Measurements from ENCODE around the gene GJD4. TPM values are rescaled to one million over a fixed set of nuclear protein-coding genes. Genes with fewer than 3 reads are reported as not detected.

The GJD4 gene
- total RNA-seq, 2 donors from 2014 or later = not detected

- H3K27me3 Mint-ChIP-seq = no peaks in the 10 kb centered on the region
- peaks cover 0 to 4% of the 10 kb centered on the region in 2 donors for H3K4me1 Mint-ChIP-seq (ENCODE audit: low read depth in 2 of 2)
- H3K27ac Mint-ChIP-seq = no peak overlapping the region
- DNase-seq (ENCODE audit: low spot score) = no peak
- H3K4me3 Mint-ChIP-seq = no peak overlapping the region
- ATAC-seq = no peak
- H3K9me3 Mint-ChIP-seq = no peaks in the 10 kb centered on the region
- peaks cover 9% of the 10 kb centered on the region for H3K36me3 Mint-ChIP-seq
Observed at GRCh38 chr10:35570397-35570796, 34.7 kb upstream of the GJD4 start.

- no peak overlapping the region for H3K27ac Mint-ChIP-seq
- ATAC-seq (no peak), DNase-seq (ENCODE audit: low spot score) (no peak)
- H3K36me3 Mint-ChIP-seq = peaks cover 12% of the 10 kb centered on the region
- no peaks in the 10 kb centered on the region for H3K9me3 Mint-ChIP-seq
- peaks cover 0 to 6% of the 10 kb centered on the region in 2 donors for H3K4me1 Mint-ChIP-seq (ENCODE audit: low read depth in 2 of 2)
- no peak overlapping the region for H3K4me3 Mint-ChIP-seq
- H3K27me3 Mint-ChIP-seq = no peaks in the 10 kb centered on the region
Observed at GRCh38 chr10:35572583-35572982, 32.6 kb upstream of the GJD4 start.

GRCh38 chr10:35573796-35574195 is 31.3 kb upstream of the GJD4 start:
- Mint-ChIP-seq H3K27ac (peak overlapping the region in 1 of 2 donors; percentile 38), H3K27me3 (no peaks in the 10 kb centered on the region), H3K4me3 (no peak overlapping the region), H3K9me3 (peaks cover 4% of the 10 kb centered on the region), H3K4me1 (ENCODE audit: low read depth in 2 of 2) (peaks cover 0 to 6% of the 10 kb centered on the region in 2 donors), H3K36me3 (peaks cover 12% of the 10 kb centered on the region)
- DNase-seq (ENCODE audit: low spot score) (no peak), ATAC-seq (no peak)

- no peaks in the 10 kb centered on the region for H3K27me3 Mint-ChIP-seq
- ATAC-seq = no peak
Observed at GRCh38 chr10:35574924-35575352, 30.2 kb upstream of the GJD4 start.

GRCh38 chr10:35575640-35576039 is 29.5 kb upstream of the GJD4 start:
- DNase-seq (ENCODE audit: low spot score) (no peak), ATAC-seq (no peak)
- H3K4me1 Mint-ChIP-seq (ENCODE audit: low read depth in 2 of 2) = peaks cover 0 to 3% of the 10 kb centered on the region in 2 donors
- no peaks in the 10 kb centered on the region for H3K27me3 Mint-ChIP-seq
- H3K9me3 Mint-ChIP-seq = peaks cover 4% of the 10 kb centered on the region
- H3K4me3 Mint-ChIP-seq = no peak overlapping the region
- H3K27ac Mint-ChIP-seq = no peak overlapping the region
- H3K36me3 Mint-ChIP-seq = peaks cover 7% of the 10 kb centered on the region

More at GRCh38 chr10:35574924-35575352, 30.2 kb upstream of the GJD4 start:
- no peak for DNase-seq (ENCODE audit: low spot score)
- peaks cover 0 to 3% of the 10 kb centered on the region in 2 donors for H3K4me1 Mint-ChIP-seq (ENCODE audit: low read depth in 2 of 2)
- H3K4me3 Mint-ChIP-seq = no peak overlapping the region
- H3K9me3 Mint-ChIP-seq = peaks cover 4% of the 10 kb centered on the region
- H3K27ac Mint-ChIP-seq = no peak overlapping the region
- H3K36me3 Mint-ChIP-seq = peaks cover 7% of the 10 kb centered on the region

GRCh38 chr10:35576730-35577129 is 28.4 kb upstream of the GJD4 start:
- no peak overlapping the region for H3K4me3 Mint-ChIP-seq
- no peak overlapping the region for H3K27ac Mint-ChIP-seq
- H3K9me3 Mint-ChIP-seq = peaks cover 4% of the 10 kb centered on the region
- ATAC-seq (no peak), DNase-seq (ENCODE audit: low spot score) (no peak)
- H3K27me3 Mint-ChIP-seq = no peaks in the 10 kb centered on the region
- peaks cover 0 to 3% of the 10 kb centered on the region in 2 donors for H3K4me1 Mint-ChIP-seq (ENCODE audit: low read depth in 2 of 2)
- peaks cover 7% of the 10 kb centered on the region for H3K36me3 Mint-ChIP-seq

GRCh38 chr10:35577926-35578617 is 27.1 kb upstream of the GJD4 start:
- H3K27ac Mint-ChIP-seq = no peak overlapping the region
- H3K4me1 Mint-ChIP-seq (ENCODE audit: low read depth in 2 of 2) = peaks cover 0 to 3% of the 10 kb centered on the region in 2 donors
- peaks cover 7% of the 10 kb centered on the region for H3K36me3 Mint-ChIP-seq
- H3K27me3 Mint-ChIP-seq = no peaks in the 10 kb centered on the region
- no peak overlapping the region for H3K4me3 Mint-ChIP-seq
- ATAC-seq (no peak), DNase-seq (ENCODE audit: low spot score) (no peak)
- peaks cover 4% of the 10 kb centered on the region for H3K9me3 Mint-ChIP-seq

- Mint-ChIP-seq H3K9me3 (peaks cover 4% of the 10 kb centered on the region), H3K27ac (no peak overlapping the region), H3K4me1 (ENCODE audit: low read depth in 2 of 2) (peaks cover 0 to 3% of the 10 kb centered on the region in 2 donors), H3K4me3 (no peak overlapping the region), H3K27me3 (no peaks in the 10 kb centered on the region), H3K36me3 (peaks cover 7% of the 10 kb centered on the region)
- ATAC-seq (no peak), DNase-seq (ENCODE audit: low spot score) (no peak)
Observed at GRCh38 chr10:35578618-35578956, 26.6 kb upstream of the GJD4 start.

GRCh38 chr10:35579116-35579515 is 26.0 kb upstream of the GJD4 start:
- DNase-seq (ENCODE audit: low spot score) = no peak
- no peak for ATAC-seq
- H3K4me3 Mint-ChIP-seq = no peak overlapping the region
- peaks cover 7% of the 10 kb centered on the region for H3K36me3 Mint-ChIP-seq
- H3K4me1 Mint-ChIP-seq (ENCODE audit: low read depth in 2 of 2) = peaks cover 0 to 3% of the 10 kb centered on the region in 2 donors
- H3K27me3 Mint-ChIP-seq = no peaks in the 10 kb centered on the region
- H3K9me3 Mint-ChIP-seq = peaks cover 4% of the 10 kb centered on the region
- H3K27ac Mint-ChIP-seq = no peak overlapping the region

- H3K27me3 Mint-ChIP-seq = no peaks in the 10 kb centered on the region
- H3K27ac Mint-ChIP-seq = no peak overlapping the region
- DNase-seq (ENCODE audit: low spot score) (no peak), ATAC-seq (no peak)
- no peak overlapping the region for H3K4me3 Mint-ChIP-seq
- H3K9me3 Mint-ChIP-seq = peaks cover 4% of the 10 kb centered on the region
- peaks cover 7% of the 10 kb centered on the region for H3K36me3 Mint-ChIP-seq
- H3K4me1 Mint-ChIP-seq (ENCODE audit: low read depth in 2 of 2) = peaks cover 0 to 3% of the 10 kb centered on the region in 2 donors
Observed at GRCh38 chr10:35579726-35580422, 25.3 kb upstream of the GJD4 start.

GRCh38 chr10:35580423-35580770 is 24.7 kb upstream of the GJD4 start:
- Mint-ChIP-seq H3K27me3 (peaks cover 0 to 3% of the 10 kb centered on the region in 2 donors), H3K9me3 (peaks cover 4% of the 10 kb centered on the region), H3K36me3 (peaks cover 3% of the 10 kb centered on the region), H3K4me1 (ENCODE audit: low read depth in 2 of 2) (peaks cover 0 to 2% of the 10 kb centered on the region in 2 donors), H3K4me3 (no peak overlapping the region), H3K27ac (no peak overlapping the region)
- DNase-seq (ENCODE audit: low spot score) (no peak), ATAC-seq (no peak)

GRCh38 chr10:35581655-35582054 is 23.5 kb upstream of the GJD4 start:
- Mint-ChIP-seq H3K4me1 (ENCODE audit: low read depth in 2 of 2) (no peaks in the 10 kb centered on the region), H3K27ac (no peak overlapping the region), H3K4me3 (no peak overlapping the region), H3K36me3 (no peaks in the 10 kb centered on the region), H3K9me3 (peaks cover 4% of the 10 kb centered on the region), H3K27me3 (peaks cover 0 to 7% of the 10 kb centered on the region in 2 donors)
- no peak for ATAC-seq
- no peak for DNase-seq (ENCODE audit: low spot score)

GRCh38 chr10:35584946-35585345 is 20.2 kb upstream of the GJD4 start:
- Mint-ChIP-seq H3K9me3 (no peaks in the 10 kb centered on the region), H3K27ac (no peak overlapping the region), H3K4me3 (no peak overlapping the region), H3K27me3 (peaks cover 6 to 10% of the 10 kb centered on the region in 2 donors), H3K36me3 (no peaks in the 10 kb centered on the region), H3K4me1 (ENCODE audit: low read depth in 2 of 2) (peaks cover 0 to 2% of the 10 kb centered on the region in 2 donors)
- DNase-seq (ENCODE audit: low spot score) (no peak), ATAC-seq (peak in 1 of 2 donors; percentile 5)

GRCh38 chr10:35585356-35585755 is 19.8 kb upstream of the GJD4 start:
- Mint-ChIP-seq H3K9me3 (no peaks in the 10 kb centered on the region), H3K27ac (no peak overlapping the region), H3K4me1 (ENCODE audit: low read depth in 2 of 2) (peaks cover 0 to 2% of the 10 kb centered on the region in 2 donors), H3K4me3 (no peak overlapping the region), H3K27me3 (peaks cover 6 to 10% of the 10 kb centered on the region in 2 donors), H3K36me3 (no peaks in the 10 kb centered on the region)
- DNase-seq (ENCODE audit: low spot score) (no peak), ATAC-seq (no peak)
